C1 segment of cervical spinal cord (tissue), 14 donors: ENCODE measurements around the gene NXF1.
"Not testable (repeated sequence)": the region's sequence is repeated elsewhere in the genome, so short reads cannot be mapped to it uniquely, and the experiment has no call there.

ENCODE experiments used
- DNase-seq, 14 donors: peaks; one replicate each; lab custom pipeline; 2025; lab: John Stamatoyannopoulos, UW

The NXF1 gene

DNA sequence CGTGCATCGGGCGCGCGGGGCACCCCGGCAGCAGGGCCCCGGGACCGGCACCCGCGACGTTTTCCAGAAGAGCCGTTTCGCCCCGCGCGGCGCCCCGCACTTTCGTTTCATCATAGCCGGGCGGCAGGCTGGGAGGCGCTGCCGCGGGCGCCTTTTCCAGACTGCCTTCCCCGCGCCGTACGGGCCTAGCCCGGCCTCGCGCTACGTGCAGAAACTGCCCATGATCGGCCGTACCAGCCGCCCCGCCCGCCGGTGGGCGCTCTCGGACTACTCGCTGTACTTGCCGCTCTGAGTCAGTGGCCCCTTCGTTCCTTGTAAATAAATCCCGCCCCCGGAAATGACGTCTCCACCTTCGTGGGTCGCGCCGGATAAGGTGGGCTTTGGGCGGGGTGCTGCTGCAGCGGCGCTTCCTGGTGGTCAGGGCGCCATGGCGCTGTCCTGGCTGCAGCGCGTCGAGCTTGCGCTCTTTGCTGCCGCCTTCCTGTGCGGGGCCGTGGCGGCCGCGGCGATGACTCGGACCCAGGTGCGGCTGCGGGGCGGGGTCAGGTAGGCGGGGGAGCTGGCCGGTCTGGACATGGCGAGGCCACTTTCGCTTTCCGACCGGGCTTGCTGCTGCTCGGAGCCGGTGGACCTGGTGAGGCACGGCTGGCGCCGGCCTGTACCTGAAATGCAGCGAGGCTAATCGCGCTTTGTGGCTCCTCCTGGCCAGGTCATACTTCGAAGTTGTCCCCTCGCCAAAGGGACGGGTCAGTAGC, 18.1 kb downstream of the NXF1 start, which contains the start of gene TMEM179B:
Gene TMEM179B (plus strand): TSS at position 398 of the 755 bp plus-strand sequence. CDS start 30 bp downstream, at position 428.
- peak; percentile 65 to 95 (median 92) for DNase-seq

- DNase-seq: peak; percentile 20 to 83 (median 66)
Observed at GRCh38 chr11:62786318-62787004, 18.8 kb downstream of the NXF1 start.

DNA sequence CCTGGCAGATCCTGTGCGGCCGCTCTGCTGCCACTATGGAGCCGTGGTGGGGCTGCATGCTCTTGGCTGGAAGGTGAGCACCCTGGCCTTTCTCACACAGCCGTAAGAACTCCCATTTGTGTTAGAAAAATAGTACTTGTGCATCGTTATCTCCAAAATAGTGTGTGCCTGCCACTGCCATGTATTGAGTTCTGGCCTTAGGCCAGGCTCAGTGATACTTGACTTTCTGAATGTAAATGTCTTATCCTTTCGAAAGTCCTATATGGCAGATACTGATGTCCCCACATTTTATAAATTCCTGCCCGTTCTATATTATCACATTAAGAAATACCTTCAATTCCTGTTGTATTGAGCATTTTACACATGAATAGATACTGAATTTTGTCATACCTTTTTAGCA, 22.5 kb downstream of the NXF1 start:
- no peak for DNase-seq

DNA sequence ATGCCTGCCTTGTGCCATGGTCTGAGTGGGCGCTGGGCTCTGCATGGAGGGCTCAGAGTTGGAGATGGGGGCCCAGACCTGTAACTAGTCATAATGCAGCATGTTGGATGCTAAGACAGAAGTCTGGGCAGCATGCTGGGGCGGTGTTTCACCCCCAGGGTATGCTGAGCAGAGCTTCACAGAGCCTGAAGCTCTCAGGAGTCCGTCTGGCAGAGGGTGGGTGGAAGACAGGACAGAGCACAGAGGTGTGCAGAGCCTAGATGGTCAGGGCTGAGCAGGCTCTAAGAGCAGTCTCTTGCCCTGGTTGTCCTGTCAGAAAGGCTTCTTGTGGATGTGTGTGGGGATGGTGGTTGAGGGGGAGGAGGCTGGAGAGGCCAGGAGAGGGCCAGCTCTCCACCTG, 26.8 kb downstream of the NXF1 start:
- DNase-seq: no peak

DNA sequence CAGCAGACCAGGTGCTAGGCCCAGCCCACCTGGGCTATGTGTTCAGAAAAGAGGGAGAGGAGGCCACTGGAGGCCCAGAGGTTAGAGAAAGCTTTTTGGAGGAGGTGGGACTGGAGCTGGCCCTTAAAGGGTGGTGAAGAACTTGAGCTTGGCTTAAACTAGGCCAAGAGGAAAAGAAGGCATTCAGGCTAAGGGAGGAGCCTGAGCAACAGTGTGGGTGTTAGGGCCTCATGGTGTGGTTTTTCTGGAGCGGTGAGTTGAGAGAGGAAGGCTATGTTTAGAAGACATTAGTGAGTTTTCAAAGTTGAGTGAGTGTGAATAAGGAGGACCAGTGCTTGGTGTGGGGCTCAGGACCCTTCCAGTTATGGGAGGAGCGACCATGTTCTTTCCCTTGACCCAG, 27.9 kb downstream of the NXF1 start:
- no peak for DNase-seq

DNA sequence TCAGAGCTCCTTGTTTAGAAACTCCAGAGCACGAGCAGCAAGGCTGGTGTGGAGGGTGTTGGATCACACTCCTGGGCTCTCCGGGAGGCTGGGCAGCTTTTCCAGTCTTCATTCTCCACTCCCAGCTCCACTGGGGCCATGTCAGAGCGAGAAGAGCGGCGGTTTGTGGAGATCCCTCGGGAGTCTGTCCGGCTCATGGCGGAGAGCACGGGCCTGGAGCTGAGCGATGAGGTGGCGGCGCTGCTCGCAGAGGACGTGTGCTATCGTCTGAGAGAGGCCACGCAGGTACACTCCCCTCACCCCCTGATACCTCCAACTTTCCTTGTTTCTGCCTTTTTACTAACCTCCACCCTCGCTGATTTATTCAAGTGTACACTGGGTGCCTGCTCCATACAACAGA, 29.6 kb downstream of the NXF1 start:
- no peak for DNase-seq

DNA sequence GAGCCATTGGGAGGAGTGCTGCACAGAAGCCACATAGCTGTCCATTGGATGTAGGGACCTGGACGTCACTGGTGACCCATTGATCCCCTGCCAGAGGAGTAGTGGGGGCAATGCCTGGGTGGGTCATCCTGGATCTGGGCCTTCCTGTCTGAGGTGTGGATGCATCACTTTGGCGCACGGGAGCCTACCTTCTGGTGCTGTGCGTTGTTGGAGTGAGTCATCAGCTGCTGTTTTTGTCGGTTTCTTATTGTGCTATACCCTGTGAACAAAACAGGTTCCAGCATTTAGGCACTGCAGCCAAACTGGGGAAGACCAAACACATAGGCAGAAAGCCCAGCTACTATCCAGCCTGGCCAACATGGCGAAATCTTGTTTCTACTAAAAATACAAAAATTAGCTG, 30.8 kb downstream of the NXF1 start:
- no peak for DNase-seq

DNA sequence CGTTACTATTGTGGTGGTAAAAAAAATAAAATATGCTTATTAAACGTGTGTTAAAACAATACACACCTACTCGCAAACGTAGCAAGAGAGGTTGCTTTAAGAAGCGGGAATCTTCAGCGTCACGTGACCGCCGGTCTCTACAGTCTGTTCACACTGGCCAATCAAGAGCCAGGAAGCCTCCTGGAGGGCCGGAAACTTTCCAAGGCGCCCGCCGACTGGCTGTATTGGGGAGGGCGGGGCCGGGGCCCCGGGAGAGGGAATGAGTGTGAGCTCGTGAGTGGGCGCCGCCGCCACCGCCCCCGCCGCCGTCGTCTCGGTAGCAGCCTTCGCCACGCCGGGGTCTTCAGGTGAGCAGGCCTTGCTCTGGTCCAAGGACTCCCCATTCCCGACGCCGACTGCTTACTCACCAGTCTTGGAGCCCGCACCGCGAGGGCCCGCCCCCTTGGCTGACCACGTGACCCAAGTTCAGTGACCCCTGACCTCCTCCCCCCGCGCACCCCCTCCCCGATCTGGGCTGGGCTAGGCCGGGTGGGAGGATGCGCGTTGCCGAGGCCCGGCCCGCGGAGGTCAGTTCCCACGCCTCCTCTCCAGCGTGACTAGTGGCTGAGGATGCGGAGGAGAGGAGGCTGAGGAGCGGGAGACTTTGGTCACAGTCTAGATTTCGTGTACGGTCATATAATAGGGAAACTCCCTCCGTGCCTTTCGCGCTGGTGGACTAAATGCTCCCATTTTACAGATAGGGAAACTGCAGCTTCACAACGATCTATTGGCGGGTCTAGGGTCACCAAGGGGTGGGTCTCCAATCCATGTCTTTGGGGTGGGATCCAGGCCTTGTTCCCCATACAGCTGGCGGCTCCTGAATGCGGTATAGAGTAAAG, 33.9 kb downstream of the NXF1 start, which contains the start of gene TAF6L:
Gene TAF6L (plus strand): TSS at position 253 of the 878 bp plus-strand sequence. CDS start 4,388 bp downstream, outside the sequence.
- peak; percentile 93 to 100 (median 99) for DNase-seq

DNA sequence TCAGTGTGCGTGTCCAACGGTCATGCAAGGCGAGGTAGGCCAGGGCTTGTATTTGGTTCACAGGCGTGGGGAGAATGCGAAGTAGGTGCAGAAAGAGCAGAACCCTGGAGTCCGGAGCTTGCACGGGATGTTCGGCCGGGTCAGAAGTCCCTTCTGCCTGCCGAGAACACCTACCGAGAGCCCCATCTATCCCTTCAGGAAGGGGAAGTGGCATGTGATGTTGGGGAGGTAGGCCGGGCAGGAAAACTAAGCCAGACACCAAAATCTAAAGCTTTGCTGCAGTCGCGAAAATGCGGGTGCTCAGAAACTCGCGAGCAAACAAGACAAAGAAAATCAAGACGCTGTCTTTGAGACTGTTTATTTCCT, 34.5 kb downstream of the NXF1 start:
- DNase-seq: peak in 12 of 14 donors; percentile 17 to 89 (median 70)

GRCh38 chr11:62760867-62761227, 44.4 kb downstream of the NXF1 start:
- not testable (repeated sequence) for DNase-seq

DNA sequence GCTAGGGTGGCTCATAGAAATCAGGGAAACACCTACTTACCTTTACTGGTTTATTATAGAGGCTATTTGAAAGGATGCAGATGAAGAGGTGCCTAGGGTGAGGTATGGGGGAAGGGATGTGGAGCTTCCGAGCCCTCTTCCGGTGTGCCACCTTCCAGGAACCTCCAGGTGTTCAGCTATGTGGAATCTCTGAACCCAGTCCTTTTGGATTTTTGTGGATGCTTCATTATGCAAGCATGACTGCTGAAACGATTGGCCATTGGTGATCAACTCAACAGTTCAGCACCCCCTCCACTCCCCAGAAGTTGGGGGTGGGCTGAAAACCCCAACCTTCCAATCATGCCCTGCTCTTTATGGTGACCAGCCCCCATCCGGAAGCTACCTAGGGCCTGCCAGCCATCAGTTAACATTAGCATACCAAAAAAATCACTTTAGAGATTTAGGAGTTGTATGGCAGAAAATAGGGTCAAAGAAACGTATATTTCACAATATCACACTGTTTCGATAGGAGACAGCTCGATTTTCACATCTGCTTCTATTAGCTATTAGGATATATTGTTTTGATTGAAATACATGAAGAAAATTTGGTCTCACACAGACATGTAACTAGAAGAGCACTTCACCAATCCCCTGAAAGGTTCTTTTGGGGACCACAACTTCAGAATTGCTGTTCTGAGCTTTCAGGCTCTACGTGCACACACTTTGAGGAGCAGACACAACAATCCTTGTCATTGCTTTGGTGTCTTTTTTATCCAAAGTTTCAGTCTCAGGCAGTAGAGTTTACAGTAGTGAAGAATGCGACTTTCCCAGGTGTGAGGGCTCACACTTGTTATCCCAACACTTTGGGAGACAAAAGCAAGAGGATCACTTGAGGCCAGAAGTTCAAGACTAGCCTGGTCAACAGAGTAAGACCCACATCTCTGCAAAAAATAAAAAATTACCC, 47.1 kb downstream of the NXF1 start:
- DNase-seq: no peak

DNA sequence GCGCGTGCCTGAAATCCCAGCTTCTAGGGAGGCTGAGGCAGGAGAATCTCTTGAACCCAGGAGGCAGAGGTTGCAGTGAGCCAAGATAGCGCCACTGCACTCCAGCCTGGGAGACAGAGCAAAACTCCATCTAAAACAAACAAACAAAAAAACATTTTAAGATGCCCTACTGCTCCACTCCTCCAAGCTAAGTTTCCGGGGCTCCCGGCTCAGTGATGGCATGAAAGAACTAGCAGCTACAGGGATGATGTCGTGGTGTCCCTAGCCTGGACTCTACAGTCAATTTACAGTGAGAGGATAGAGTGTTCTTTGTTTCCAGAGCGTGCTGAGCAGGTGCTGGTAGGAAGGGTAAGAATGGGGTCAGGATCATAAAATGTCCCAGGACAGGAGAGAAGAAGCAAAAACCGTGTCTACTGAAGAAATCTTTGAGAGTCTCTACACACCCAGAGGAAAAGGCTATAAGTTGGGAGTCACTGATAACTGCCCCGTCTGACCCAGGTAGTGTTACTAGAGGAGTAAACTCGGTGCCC, 50.1 kb downstream of the NXF1 start:
- peak in 2 of 14 donors; percentile 8 to 11 for DNase-seq

- DNase-seq: peak; percentile 92 to 100 (median 98)
Observed at GRCh38 chr11:62753736-62754603, 51.3 kb downstream of the NXF1 start, which contains the start of gene ZBTB3. ZBTB3 (minus strand) TSS chr11:62754160; CDS start chr11:62753664, 496 bp downstream.

DNA sequence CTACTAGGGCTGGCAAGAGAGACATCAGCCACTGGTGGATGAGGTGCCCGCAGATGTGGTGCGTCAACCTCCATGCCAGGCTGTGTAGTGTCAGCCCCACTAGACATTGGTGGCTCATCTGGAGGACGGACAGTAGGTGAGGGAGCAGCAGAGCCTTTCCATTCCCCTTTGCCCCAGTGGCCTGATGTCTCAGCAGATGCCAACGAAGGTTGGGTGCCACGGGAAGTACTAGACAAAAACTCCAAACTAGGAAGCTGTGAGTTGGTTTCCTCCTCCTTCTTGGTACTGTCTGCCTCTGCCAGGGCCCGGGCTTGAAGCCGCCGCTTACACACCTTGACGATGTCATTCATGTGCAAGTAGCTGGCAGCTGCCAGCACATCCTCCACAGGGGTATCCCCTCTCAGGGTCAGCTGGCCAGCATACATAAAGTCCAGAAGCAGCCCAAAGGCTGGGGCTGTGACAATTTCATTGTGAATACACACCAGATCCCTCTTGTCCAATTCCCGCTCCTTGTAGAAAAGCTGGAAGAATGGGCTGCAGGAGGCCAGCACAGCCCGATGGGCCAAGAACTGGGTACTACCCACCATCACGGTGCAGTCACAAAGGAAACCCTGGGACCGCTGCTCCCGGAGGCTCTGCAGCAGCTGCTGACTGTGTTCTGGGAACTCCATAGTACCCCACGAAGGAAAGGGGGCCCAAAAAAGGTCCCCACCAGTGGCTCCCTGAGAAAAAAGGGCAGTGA, 52.1 kb downstream of the NXF1 start:
- DNase-seq: peak in 1 of 14 donors; percentile 35

- DNase-seq: no peak
Observed at GRCh38 chr11:62752177-62752785, 53.0 kb downstream of the NXF1 start.

DNA sequence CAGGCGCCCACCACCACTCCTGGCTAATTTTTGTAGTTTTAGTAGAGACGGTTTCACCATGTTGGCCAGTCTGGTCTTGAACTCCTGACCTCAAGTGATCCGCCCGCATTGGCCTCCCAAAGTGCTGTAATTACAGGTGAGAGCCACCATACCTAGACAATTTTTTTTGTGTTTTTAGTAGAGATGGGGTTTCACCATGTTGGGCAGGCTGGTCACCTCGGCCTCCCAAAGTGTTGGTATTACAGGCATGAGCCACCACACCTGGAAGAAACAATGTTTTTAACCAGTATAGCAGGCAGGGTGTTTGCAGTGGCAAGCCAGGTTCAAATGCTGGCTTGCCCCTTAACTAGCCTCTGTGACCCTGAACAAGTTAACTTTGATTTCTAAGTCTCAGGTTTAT, 55.3 kb downstream of the NXF1 start:
- DNase-seq: not testable (repeated sequence)

DNA sequence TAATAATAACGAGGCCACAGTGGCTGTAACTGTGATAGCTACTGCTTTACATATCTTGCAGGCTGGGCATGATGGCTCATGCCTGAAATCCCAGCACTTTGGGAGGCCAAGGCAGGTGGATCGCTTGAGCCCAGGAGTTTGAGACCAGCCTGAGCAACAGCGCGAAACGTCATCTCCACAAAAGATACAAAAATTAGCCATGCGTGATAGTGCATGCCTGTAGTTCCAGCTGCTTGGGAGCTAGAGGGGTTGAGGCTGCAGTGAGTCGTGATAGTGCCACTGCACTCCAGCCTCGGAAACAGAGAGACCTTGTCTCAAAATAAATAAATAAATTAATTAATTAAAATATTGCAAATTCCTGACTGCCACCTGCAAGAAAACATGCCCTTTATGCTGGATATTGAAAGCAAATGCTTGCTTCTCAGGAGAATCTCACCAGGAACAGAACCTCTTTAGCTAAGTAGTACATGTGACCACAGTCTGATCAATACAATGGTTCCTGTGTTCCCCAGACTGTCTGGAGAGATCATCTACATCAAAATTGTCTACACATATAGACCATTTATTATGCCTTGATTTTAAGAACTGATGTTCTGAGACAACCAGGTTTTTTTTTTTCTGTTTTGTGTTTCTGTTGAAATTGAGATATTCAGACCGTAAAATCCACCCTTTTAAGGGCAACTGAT, 57.6 kb downstream of the NXF1 start:
- DNase-seq: no peak
